Activated CD4-positive, alpha-beta T cell treated with anti-CD3 and anti-CD28 coated beads, Interleukin-10, Interleukin-2, amounts not matched to agents 100 ng/mL and 50 ng/mL, durations not matched to agents 16 hours and 8 hours (primary cell): ENCODE results near the gene MRPL27.
"Not testable (repeated sequence)": the region's sequence is repeated elsewhere in the genome, so short reads cannot be mapped to it uniquely, and the experiment has no call there.

ENCODE experiments used
- DNase-seq: peaks from one replicate; pipeline ENCODE4 v3.0.0-alpha.2; 2020

MRPL27 gene

DNA sequence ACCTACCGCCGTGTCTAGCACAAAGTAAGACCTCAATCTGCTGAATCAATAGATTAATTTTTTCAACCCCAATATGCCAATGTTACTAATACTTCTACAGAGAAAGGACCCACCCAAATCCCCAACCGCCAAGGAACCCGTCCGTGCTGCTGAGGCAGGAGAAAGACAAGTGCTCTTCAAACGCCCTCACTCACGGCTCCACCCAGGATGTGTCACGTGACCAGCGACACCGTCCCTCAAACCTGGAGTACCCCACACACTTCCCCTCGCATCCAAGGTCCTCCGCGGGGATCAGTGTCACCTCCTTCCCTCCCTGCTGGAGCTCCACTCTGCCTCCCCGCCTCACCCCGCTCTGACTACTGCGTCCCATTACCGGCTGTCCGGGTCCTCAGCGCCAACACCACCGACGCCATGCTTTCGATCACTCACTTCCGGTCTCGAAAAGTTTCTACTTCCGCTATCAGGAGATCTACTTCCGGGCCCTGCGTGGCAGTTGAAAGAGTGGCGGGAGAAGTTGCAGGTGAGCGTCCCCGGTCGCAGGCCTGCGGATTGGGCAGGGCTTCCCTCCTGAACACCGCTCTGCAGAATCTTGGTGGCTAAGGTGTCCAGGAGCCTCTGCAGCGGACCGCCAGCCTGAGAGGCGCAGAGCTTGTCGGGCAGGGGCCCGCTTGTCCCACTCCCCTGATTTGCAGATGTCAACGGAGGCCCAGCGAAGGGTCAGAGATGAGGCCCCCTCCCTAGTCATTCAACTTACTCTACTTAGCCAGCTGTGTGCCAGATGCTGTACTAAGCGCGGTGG, at the start of gene MRPL27, which contains the start of gene EME1:
Gene MRPL27 (minus strand): TSS at position 427 of the 799 bp plus-strand sequence. CDS start 14 bp downstream, at position 413.
Gene EME1 (plus strand): TSS at position 472 of the 799 bp plus-strand sequence. CDS start 1,980 bp downstream, outside the sequence.
- DNase-seq, result peak; percentile 94

DNA sequence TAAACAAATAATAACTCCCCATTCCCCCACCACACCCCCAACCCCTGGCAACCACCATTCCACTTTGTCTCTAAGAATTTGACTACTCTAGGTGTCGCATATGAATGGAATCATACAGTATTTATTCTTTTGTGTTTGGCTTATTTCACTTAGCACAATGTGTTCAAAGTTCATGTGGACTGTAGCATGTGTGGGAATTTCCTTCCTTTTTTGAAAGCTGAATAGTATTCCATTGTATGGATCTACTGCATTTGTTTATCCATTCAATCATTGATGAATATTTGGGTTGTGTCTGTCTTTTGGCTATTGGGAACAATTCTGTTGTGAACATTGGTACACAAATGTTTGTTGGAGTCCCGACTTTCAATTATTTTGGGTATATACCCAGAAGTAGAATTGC, 49.8 kb upstream of the MRPL27 start:
- DNase-seq, result no peak

DNA sequence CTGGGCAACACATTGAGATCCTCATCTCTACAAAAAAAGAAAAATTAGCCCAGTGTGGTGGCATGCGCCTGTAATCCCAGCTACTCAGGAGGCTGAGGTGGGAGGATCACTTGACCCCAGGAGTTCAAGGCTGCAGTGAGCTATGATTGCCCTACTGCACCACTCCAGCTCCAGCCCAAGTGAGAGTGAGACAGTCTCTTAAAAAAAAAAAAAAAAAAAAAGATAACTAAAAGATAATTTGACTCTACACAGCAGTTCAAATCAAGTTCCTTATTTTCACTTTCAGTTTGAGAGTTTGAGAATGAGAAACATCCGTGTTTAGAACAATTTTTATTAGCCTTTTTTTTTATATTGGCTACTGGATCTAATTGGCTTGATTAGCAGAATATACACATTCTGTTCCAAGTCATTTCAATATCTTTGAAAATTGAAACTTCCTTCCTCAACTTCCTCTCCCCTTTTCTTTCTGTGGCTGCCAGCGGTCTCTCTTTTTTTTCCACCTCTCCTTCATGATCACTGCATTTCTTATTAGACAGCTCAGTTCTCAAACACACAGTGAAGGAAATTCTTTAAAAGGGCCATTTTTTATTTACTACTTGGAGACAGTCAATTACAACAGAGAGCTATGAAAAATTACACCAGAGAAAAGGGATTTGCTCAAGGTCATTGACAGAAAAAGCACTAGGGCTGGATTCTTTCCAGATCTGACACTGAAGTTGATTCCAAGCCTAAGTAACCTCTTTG, 48.5 kb upstream of the MRPL27 start:
- peak; percentile 17 for DNase-seq

DNA sequence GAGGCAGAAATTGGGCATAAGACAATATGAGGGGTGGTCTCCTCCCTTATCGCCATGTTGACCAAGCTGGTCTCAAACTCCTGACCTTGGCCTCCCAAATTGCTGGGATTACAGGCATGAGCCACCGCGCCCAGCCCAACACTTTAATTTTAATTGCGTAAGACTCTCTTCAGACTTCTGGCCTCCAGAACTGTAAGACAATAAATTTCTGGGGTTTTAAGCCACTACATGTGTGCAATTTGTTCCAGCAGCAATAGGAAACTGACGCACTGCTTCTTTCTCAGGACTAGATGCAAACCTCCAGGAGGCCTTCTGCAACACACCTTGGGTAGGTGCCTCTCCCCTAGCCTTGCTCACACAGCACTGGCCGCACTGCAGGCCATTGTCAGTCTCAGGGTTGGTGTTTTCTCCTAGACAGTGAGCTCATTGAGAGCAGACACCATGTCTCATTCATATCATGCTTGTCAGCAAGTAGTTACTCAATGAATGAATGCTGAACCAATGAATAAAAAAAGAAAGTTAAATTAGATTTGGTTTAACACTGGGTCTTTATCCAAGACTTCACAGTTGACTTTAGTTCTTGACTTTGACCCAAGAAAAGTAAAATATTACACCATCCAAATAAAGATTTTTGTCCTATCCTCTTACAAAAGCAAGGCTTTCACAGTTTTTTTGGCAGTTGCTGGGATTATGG, 47.6 kb upstream of the MRPL27 start:
- DNase-seq, result no peak

DNA sequence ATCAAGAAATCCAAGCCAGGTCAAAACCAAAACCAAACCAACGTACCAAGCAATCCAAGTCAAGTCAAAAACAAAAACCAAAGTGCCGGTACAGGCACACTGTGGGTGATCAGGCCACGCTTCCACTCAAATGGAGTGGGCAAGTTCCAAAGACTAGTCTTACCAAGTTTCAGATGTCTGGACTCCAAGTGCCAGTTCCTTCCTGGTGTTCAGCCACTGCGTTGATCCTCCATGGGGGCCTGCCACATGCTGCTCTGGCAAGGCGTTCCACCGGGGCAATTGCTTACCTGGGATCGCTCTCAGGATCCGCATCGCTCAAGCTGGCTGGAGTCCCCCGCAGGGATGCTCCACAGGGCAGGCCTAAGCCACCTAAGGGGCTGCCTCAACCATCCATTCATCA, 46.6 kb upstream of the MRPL27 start:
- DNase-seq, result not testable (repeated sequence)

DNA sequence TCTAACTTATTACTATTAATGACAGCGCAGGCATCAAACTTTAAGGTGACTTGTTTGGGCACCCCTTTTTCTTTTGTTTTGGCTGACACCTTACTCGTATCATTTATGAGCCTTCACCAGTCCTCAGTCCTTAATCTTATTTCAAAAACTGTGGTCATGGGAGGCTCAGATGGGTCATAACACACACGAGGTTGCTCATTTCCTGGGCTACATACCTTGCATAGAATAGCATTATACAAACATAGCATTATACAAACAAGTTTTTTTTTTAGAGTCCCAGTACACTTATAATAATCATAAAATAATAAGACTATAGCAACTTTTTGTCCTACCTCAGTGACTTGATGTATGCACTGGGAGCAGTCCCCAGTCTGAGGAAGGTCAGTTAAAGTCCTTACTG, 41.8 kb upstream of the MRPL27 start:
- no peak for DNase-seq

DNA sequence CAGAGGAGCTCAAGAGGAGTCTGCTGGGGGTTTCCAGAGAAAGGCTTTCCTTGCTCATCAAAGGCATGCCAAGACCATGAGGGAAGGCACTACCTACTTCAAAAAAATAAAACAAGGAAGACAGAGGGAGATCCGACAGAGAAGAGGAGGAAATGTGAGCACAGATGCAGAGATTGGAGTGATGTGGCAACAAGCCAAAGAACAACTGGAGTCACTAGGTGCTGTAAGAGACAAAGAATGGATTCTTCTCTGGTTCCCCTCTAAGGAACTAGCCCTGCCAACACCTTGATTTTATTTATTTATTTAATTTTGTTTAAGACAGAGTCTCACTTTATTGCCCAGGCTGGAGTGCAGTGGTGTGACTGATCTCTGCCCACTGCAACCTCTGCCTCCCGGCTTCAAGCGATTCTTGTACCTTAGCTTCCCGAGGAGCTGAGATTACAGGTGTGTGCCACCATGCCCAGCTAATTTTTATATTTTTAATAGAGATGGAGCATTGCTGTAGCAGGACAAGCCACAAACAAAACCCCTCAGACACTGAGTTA, 39.3 kb upstream of the MRPL27 start:
- no peak for DNase-seq

DNA sequence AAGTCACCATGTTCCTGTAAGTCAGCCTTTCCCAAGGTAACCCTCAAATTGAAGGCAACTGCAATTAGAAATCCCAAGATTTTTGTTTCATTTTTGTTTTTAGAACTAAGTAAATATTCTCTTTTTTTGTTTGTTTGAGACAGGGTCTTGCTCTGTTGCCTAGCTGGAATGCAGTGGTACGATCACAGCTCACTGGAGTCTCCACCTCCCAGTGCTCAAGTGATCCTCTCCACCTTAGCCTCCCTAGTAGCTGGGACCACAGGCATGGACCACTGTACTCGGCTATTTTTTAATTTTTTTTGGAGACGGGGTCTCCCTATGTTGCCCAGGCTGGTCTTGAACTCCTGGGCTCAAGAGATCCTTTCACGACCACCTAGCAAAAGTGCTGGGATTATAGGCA, 34.9 kb upstream of the MRPL27 start:
- DNase-seq, result no peak

DNA sequence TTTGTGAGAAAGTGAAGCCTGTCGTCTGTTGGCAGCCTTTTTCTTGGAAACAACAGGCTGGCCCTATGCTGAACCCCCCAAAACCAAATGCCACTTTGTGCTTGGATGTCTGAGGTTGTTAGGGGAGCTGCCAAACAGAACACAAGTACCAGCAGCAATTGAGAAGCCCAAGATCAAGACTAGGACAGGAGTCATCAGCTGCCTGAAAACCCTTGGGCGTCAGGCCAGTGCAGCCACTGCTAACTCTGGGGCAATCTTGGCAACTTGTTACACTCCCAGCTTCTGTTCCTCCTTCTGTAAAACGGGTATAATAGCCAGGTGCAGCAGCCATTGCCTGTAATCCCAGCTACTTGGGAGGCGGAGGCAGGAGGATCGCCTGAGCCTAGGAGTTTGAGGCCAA, 33.6 kb upstream of the MRPL27 start:
- no peak for DNase-seq

DNA sequence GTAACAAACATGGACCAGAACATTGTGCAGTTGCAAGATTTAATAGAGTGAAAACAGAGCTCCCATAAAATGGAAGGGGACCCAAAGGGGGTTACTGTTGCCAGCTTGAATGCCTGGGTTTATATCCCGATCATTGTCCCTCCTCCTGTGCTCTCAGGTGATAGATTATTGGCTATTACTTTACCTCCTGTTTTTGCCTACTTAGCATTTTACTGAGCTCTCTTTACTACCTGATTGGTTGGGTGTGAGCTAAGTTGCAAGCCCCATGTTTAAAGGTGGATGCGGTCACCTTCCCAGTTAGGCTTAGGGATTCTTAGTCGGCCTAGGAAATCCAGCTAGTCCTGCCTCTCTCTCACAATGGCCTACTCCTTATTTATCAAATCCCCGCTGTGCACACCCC, 32.4 kb upstream of the MRPL27 start:
- DNase-seq, result not testable (repeated sequence)

DNA sequence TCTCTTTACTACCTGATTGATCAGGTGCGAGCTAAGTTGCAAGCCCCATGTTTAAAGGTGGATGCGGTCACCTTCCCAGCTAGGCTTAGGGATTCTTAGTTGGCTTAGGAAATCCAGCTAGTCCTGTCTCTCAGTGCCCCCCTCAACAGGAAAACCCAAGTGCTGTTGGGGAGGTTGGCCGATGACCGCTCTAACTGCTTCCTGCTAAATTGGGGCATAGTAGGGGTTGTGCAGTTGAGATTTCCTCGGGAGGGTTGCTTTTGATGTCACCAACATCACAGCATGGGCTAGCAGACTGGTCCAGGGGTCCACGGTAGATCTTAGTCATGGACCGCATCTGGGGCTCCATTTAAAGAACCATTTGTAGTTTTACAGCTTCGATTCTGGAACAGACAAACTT, 26.6 kb upstream of the MRPL27 start:
- DNase-seq, result not testable (repeated sequence)

DNA sequence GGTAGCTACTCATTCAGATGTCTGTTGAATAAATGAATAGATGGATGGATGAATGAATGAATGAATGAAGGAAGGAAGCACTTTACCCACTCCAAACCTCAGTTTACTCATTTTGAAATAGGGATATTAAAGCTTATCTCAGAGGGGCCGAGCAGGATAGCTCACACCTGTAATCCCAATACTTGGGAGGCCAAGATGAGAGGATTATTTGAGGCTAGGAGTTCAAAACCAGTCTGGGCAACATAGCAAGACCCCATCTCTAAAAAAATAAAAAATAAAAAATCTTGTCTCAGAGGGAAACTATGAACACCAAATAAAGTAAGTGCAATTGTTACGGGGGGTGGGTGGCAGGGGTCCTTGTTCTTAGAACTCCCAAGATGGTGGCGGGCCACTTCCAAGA, 25.7 kb upstream of the MRPL27 start:
- not testable (repeated sequence) for DNase-seq

DNA sequence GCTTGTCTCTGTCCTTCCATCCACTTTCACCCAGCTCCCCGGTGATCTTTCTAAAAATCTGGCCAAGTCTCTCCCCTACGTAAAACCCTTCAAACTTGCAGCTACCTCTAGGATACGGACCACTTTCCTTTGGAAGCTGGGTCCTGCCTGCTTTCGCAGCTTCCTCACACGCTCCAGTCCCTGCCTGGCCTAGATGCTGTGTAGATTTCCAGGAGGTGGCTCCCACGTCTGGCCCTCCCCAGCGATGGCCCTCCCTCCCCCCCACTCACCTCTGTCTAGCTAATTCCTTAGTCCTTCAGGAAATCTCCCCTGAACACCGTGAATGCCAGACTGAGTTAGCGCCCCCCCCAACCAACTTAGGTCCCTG, 24.9 kb upstream of the MRPL27 start:
- DNase-seq, result no peak

DNA sequence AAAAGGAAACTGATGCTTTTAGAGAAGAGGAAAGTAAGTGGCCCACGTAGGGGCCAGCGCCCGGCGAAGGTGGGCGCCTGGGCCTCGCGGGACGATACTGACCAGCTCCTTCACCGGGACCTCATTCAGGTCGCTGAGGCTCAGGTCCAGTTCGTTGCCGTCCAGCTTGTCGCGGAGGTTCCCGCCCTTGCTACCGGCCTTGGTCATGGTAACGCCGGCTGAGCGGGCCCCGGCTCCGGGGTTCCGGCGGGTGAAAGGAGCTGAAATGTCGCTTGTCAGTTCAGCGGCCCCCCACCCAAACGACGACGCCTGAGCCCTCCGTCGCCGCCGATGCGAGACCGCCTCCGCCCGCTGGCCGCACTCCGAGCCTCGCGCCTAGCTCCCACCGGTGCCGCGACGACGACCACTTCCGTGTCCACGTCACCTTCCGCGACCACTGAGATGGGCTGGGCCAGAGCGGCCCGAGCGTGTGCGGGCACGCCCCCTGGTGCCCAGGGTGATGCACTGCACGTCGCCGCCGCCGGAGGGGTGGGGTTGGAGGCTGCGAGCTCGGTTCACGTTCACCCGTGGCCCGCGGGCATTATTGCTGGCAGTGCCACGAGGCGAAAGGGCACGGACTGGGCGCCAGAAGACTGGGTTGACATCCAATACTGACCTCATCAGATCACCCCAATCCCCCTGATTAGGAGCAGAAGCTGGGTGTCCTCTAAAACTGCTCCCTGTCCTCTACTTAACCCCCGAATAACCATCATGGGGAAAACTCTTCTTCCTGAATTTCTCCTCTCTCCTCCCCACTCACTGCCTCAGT, 24.3 kb upstream of the MRPL27 start, which contains the start of gene LRRC59:
Gene LRRC59 (minus strand): TSS at position 413 of the 808 bp plus-strand sequence. CDS start 206 bp downstream, at position 207.
- DNase-seq, result peak; percentile 94

DNA sequence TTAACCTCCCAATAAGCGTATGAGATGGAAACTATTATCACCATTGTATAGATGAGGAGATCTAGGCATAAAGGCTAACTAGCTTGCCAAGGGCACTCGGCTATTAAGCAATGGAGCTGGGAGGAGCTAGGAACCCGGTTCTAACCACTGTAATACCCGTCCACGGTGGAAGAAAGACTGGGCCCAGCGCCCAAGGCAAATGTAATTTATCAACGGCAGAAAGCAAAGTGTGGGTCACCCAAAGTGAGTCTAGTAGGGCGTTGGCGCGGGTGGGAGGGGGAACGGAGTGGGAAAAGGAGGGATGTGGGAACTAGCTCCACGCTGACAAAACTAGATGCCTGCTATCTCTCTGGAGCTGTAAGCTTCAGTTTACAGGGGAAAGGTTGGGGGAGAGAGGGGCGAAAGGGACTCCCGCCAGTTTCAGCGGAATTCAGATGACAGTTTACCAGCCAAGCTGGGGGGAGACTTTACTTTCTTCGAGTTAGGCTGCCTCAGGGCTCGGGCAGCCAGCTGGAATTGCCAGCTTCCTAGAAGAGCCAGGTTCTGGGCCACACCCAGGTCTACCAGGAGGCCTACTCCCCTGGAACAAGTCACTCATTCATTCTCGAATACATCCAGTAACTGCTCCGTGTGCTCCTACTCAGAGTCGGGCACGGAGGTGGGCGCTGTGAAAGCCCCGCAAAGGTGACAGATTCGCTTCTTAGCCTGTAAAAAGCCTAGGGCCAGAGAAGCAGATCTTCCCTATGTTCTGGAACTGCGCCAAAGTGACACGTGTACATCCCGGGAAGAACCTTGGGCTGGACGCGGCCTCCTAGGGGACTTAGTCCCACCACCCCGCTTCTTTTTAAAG, 23.5 kb upstream of the MRPL27 start:
- DNase-seq, result peak; percentile 22

DNA sequence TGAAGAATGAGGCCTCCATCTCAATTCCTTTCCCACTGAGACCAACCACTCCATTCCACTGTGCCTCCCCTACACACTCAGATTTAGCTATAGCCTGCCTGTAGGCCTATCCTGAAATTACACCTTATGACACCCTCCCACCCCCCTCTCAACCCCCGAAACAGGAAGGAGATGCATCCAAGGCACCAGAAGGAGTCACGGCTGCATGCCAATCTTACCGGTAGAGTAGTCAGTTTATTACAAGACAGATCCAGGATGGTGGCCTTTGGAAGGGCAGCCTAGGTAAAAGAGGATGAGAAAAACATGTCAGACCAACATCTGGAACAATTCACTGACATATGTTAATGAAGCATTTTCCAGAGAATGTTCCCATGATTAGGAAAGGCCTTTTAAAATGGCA, 21.7 kb upstream of the MRPL27 start:
- DNase-seq, result no peak

DNA sequence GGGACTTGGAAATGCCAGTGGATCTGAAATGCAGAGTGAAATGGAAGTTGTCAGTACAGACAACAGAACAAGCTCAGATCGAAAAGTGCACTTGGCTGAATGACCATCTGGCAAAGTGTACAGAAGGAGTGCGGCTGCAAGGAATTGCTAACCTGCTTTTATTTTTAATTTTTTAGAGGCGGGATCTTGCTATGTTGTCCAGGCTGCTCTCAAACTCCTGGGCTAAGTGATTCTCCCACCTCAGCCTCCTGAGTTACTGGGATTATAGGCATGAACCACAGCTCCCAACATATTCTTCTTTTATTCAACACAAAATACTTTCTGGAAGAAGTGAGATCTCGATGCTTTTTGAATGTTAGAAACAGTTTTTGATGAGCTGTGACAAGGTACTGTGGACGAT, 20.7 kb upstream of the MRPL27 start:
- DNase-seq, result no peak

DNA sequence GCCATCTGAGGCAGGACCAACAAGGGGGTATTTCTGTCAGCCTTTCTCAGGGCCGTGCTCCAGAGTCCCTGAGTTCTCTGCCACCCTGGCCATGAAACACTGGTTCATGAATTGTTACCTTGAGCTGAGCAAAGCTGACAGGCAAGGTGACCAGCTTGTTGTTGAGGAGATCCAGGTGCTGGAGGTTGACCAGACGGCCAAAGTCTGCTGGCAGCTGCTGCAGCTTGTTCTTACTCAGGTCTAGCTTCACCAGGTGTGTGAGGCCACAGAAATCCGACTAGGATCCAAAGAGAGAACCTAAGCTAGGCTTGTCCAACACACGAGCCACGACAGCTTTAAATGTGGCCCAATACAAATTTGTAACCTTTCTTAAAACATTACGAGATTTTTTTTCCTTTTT, 19.6 kb upstream of the MRPL27 start:
- no peak for DNase-seq

DNA sequence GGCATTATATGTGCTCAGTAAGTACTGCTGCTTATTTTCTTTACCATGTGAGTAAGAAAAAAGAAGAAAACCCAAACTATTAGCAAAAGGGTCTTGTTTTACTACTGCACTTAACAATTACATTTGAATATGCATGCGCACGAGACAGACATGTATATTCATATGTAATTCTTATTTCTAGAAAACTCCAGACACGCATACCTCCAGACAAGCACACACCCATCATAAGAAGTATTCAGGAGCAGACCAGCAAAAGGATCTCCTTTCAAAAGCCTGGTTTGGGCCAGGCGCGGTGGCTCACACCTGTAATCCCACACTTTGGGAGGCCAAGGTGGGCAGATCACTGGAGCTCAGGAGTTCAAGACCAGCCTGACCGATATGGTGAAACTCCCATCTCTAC, 16.6 kb upstream of the MRPL27 start:
- no peak for DNase-seq

DNA sequence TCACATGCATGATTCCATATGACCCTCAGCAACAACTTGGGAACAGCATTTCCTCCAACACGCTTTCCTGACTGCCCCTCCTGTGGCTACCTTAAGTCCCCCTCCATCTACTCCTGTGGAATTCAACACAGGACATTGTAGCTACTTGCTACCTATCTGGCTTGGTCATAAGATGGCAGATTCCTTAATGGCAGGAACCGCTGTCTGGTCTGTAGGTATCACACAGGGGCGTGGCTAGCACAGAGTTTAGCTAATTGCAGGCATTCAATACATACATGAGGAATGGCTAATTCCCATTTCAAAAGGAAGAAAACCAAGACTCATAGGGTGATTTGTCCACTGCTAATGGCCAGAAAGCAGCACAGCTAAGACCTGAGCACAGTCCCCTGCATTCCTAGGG, 15.7 kb upstream of the MRPL27 start:
- DNase-seq, result no peak

DNA sequence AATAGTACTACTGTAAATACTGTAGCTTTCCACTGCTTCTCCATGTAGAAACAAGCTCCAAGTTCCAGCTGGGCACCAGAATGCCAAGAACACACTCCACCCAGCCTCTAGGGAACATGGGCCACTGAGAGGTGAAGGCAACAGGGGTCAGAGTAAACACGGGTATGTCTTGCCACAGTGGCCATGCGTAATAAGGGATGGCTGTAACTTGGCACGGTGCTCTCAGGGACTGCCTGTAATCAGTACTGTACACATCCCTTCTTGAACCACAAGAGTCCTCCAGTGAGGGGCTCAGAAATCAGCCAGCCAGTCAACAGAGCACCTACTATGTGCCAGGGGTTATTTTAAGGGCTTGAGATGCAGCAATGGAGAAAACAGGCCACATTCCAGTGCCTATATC, 13.5 kb upstream of the MRPL27 start:
- DNase-seq, result no peak
